GM19240 (cell line): ENCODE results near the gene MUC3A.
"Not testable (repeated sequence)": the region's sequence is repeated elsewhere in the genome, so short reads cannot be mapped to it uniquely, and the experiment has no call there.

ENCODE experiments used
- DNase-seq: peaks from one replicate; pipeline ENCODE4 v3.0.0; 2011; ENCODE audit warnings: low spot score; ENCODE audit not compliant: insufficient read length

The MUC3A gene, protein sequence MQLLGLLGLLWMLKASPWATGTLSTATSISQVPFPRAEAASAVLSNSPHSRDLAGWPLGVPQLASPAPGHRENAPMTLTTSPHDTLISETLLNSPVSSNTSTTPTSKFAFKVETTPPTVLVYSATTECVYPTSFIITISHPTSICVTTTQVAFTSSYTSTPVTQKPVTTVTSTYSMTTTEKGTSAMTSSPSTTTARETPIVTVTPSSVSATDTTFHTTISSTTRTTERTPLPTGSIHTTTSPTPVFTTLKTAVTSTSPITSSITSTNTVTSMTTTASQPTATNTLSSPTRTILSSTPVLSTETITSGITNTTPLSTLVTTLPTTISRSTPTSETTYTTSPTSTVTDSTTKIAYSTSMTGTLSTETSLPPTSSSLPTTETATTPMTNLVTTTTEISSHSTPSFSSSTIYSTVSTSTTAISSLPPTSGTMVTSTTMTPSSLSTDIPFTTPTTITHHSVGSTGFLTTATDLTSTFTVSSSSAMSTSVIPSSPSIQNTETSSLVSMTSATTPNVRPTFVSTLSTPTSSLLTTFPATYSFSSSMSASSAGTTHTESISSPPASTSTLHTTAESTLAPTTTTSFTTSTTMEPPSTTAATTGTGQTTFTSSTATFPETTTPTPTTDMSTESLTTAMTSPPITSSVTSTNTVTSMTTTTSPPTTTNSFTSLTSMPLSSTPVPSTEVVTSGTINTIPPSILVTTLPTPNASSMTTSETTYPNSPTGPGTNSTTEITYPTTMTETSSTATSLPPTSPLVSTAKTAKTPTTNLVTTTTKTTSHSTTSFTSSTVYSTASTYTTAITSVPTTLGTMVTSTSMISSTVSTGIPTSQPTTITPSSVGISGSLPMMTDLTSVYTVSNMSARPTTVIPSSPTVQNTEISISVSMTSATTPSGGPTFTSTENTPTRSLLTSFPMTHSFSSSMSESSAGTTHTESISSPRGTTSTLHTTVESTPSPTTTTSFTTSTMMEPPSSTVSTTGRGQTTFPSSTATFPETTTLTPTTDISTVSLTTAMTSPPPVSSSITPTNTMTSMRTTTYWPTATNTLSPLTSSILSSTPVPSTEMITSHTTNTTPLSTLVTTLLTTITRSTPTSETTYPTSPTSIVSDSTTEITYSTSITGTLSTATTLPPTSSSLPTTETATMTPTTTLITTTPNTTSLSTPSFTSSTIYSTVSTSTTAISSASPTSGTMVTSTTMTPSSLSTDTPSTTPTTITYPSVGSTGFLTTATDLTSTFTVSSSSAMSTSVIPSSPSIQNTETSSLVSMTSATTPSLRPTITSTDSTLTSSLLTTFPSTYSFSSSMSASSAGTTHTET (N-terminal part only)

DNA sequence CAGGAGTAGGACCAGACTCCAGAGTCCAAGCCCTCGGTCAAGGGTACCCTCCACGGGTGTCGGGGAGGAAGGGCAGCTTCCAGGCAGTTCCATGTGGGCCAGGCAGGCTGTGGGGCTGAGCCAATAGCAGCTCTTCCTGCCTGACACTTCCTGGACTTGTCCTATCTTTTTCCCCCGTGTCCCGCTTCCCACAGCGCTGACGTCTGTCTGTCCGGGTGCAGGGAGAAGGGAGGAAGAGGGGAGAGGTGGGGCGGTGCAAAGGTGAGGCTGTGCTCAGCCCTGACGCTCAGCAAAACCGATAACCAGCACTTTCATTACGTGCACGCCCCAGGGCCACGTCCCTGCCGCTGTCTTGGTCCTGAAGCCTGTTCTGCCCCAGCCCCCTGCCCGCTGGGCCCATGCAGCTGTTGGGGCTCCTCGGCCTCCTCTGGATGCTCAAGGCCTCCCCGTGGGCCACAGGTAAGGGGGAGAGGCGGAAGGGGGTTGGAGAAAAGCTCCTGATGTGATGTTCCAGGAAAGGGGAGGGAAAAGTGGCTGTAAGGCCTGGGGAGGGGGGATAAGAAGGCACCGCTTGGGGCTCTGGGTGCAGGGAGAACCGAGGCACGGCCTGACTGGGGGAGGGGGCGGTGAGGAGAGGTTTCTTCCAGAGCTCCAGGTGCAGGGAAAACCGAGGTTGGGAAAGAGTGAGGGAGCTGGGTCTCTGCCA is at the start of gene MUC3A:
Gene MUC3A (plus strand): TSS at position 308 of the 706 bp plus-strand sequence. CDS start 91 bp downstream, at position 399.
- DNase-seq, result no peak

DNA sequence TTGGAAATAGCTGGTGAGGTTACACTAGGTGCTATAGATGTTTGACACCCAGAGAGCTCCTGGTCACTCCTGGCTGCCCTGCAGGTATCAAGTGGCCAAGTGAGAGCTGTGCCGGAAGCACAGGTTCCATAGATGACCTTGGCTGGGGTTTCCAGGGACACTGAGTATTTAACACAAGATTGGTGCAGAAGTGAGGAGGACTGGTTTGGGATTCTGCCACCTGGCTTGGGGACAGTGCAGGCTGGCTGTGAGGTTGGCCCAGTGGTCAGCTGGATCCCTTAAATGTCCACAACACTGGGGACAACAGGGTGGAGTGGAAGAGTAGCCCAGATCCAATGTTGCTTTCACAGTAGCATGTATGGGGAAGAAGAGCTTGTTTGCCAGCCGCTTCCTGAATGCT is 48.4 kb upstream of the MUC3A start:
- no peak for DNase-seq

DNA sequence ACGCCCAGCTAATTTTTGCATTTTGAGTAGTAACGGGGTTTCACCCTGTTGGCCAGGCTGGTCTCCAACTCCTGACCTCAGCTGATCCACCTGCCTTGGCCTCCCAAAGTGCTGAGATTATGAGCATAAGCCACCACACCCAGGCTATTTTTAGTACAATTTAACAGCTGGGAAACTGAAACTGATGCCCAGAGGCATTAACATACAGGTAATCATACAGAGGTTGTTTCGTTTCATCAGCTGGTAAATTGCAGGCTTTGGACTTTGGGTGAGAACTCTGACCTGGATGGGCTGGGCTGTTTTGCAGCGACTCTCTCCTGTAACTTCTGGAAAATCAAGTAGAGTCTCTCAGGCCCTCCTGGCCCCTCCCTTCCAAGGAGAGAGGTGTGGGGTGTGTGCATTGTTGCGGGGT is 47.4 kb upstream of the MUC3A start:
- no peak for DNase-seq

DNA sequence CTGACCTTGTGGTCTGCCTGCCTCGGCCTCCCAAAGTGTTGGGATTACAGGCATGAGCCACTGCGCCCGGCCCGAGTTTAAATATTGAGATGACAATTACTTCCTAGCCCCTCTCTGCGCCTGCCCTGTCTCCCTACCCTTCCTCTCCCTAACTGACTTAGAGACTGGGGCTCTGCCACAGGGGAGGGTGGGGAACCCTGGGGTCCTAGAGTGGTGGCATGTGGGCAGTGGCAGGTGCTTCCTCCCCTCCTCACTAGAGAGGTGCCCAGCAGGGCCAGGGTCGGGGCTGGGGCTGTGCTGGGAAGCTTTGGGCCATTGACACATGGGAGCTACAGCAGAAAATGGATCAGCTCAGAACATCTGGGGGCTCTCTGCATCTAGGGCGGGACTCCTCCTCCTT is 46.7 kb upstream of the MUC3A start:
- DNase-seq, result no peak

DNA sequence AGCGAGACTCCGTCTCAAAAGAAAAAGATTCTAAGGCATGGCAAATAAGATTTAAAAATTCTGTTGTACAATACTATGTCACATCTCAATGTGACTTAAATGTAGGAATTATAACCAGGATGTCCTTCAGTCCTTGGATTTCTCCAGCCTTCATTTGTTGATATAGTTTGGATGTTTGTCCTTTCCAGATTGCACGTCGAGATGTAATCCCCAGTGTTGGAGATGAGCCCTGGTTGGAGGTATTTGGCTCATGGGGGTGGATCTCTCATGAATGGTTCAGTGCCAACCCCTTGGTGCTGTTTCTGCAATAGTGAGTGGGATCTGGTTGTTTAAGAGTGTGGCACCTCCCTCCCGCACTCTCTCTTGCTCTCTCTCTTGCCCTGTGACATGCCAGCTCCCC is 40.8 kb upstream of the MUC3A start:
- DNase-seq, result no peak

DNA sequence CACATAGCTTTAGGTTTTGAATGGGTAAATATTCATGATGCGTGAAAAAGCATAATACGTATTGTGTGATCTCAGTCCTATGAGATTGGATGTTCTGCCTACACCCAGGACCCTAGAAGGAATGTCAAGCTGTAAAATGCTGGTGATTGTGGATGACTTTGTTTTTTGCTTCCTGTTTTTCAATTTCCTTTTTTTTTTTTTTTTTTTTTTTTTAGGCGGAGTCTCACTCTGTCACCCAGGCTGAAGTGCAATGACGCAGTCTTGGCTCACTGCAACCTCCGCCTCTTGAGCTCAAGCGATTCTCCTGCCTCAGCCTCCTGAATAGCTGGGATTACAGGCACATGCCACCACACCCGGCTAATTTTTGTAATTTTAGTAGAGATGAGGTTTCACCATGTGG is 38.9 kb upstream of the MUC3A start:
- not testable (repeated sequence) for DNase-seq

DNA sequence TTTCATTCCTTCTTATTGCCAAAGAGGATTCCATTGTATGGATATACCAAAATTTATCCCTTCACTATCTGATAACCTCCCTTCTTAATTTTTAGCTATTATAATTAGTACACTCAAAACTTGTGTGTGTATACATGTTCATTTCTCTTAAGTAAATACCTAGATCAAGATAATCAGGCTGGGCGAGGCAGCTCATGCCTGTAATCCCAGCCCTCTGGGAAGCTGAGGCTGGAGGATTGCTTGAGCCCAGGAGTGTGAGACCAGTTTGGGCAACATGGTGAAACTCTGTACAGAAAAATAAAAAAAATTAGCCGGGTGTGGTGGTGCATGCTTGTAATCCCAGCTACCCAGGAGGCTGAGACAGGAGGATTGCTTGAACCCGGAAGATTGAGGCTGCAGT is 37.9 kb upstream of the MUC3A start:
- no peak for DNase-seq

DNA sequence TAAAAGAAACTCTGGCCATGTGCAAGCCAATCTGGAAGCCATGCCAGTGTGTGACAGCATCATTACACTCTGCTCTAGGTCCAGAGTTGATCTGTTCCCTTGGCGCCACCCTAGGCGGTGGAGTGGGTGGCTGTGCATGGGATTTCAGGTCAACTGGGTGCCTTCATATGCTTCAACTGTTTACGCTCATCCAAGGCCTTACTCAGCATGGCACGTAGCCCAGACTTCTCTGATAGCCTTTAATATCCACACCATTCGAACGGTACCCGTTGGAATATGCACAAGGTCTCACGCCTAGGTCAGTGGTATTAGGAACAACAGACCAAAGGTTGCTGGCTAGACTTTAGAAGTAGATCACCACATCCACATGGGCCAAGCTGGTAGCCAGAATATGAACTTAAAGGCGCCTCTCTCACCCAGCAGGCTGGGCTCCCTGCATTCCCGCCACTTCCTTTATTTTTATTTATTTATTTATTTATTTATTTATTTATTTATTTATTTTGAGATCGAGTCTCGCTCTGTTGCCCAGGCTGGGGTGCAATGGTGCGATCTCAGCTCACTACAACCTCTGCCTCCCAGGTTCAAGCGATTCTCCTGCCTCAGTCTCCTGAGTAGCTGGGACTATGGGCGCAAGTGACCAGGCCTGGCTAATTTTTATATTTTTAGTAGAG is 35.0 kb upstream of the MUC3A start:
- no peak for DNase-seq

DNA sequence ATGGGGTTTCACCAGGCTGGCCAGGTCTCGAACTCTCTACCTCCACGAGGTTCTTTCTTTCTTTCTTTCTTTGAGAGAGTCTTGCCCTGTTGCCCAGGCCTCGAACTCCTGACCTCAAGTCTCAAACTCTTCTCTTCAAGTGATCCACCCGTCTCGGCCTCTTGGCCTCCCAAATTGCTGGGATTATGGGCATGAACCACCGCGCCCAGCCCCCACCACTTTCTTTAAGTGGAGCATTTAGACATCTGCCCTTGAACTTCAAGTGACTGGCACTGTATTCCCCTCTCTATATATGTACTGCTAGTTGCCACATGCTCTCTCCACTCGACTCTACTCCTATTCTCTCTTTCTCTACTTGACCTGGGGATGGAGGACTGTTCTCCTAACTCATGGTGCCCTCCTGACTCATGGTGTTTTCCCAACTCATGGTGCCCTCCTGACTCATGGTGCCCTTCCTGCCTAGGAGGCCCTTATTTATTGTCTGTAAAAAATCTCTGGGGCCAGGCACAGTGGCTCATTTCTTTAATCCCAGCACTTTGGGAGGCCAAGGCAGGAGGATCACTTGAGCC is 34.4 kb upstream of the MUC3A start:
- no peak for DNase-seq

DNA sequence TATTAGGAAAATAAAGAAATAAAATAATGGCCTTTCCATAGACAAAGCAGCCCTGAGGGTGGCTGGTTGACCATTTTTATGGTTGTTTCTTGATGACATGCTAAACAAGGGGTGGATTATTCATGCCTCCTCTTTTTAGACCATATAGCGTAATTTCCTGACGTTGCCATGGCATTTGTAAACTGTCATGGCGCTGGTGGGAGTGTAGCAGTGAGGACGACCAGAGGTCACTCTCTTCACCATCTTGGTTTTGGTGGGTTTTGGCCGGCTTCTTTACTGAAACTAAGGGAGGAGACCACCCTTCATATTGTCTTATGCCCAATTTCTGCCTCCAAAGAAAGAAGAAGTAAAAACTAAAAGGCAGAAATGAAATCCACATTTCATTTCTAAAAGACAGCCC is 30.0 kb upstream of the MUC3A start:
- DNase-seq, result not testable (repeated sequence)

DNA sequence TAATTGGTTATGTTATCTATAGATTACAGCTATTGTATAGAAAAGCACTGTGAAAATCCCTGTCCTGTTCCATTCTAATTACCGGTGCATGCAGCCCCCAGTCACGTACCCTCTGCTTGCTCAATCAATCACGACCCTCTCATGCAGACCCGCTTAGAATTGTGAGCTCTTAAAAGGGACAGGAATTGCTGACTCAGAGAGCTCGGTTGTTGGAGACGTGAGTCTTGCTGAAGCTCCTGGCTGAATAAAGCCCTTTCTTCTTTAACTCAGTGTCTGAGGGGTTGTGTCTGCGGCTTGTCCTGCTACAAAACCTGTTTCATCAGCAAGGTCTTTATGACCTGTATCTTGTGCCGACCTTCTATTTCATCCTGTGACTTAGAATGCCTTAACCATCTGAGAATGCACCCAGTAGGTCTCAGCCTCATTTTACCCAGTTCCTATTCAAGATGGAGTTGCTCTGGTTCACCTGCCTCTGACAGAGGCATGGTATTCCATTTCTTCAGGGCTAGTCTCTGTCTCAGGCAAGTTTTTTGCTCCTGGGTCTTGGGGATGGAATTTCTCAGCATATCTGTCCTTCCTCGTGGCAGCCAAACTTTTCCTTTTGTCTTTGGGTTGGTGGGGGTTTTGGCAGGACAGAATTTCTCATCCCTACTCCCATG is 29.4 kb upstream of the MUC3A start:
- not testable (repeated sequence) for DNase-seq

DNA sequence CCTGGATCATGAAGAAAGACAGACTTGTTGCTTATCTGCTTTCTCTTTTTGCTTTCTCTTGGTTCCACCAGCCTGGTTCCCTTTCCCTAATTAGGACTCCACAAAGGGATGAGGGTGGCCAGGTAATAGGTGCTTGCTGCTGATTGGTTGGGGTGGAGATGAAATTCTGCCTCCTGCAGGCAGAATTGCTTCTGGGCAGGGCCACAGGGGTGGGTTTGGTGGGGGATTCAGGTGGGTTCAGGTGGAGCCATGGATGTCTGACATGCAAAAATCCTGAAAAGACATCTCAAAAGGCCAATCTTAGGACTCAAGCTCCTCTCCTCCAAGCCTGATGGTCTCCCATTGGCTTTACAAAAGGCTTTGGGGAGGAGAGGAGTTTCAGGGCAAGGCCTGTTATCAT is 28.3 kb upstream of the MUC3A start:
- DNase-seq, result no peak

DNA sequence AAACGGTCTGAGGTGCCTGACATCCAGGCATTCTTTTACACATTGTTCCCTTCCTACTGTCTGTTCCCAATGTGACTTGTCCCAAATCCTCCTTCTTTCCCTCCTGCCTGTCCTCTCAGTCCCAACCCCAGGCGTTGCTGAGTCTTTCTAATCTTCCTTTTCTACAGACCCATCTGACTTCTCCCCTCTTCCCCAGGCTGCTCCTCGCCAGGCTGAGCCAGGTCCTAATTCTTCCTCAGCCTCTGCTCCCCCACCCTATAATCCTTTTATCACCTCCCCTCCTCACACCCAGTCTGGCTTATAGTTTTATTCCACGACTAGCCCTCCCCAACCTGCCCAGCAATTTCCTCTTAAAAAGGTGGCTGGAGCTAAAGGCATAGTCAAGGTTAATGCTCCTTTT is 25.7 kb upstream of the MUC3A start:
- not testable (repeated sequence) for DNase-seq

DNA sequence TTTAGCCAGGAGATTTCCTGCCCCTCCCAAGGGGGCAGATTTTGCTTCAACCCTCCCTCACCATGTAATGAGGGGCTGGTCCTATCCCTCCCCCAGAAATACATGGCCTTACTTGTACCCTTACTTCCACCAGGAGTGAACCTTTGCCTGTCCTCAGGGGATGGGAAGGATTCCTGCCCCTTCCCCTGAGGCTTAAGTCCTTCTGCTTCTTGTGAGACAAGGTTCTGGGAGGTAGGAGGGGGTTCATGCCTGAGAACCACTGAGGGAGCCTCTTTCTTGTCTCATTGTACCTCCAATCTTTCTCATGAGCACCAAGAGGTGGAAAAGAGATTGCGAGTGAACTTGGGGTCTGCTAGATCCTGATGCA is 19.5 kb upstream of the MUC3A start:
- no peak for DNase-seq

DNA sequence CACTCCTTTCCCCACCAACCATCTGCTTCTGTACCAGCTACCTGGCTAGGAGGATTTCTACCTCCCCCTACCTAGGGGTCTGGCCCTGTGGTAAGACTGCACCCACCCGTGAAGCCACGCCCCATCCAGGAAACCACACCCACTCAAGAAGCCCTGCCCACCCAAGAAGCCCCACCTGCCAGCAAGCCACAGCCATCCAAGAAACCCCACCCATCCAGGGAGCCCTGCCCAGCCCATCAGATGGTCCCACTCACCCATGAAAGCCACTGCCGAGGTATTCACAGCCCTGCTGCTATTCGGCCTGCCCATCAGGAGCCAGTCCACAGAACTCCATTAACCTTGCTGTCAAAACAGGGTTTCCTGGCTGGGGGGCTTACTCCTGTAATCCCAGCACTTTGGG is 15.6 kb upstream of the MUC3A start:
- DNase-seq, result no peak

DNA sequence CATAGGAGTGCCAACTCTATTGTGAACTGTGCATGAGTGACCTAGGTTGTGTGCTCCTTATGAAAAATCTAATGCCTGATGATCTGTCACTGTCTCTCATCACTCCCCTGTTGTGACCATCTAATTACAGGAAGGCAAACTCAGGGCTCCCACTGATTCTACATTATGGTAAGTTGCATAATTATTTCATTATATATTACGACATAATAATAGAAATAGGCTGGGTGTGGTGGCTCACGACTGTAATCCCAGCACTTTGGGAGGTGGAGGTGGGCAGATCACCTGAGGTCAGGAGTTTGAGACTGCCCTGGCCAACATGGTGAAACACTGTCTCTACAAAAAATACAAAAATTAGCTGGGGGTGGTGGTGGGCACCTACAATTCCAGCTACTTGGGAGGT is 14.0 kb upstream of the MUC3A start:
- DNase-seq, result not testable (repeated sequence)

DNA sequence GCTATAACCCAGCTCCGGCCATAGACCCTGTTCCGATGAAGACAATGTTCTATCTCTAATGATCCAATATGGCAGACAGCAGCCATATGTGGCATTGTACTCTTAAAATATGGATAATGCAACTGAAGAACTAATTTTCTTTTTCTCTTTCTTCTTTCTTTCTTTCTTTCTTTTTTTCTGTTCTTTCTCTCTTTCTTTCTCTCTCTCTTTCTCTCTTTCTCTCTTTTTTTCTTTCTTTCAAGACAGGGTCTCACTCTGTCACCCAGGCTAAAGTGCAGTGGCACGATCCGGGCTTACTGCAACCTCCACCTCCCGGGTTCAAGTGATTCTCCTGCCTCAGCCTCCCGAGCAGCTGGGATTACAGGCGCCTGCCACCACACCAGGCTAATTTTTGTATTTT is 13.2 kb upstream of the MUC3A start:
- not testable (repeated sequence) for DNase-seq

DNA sequence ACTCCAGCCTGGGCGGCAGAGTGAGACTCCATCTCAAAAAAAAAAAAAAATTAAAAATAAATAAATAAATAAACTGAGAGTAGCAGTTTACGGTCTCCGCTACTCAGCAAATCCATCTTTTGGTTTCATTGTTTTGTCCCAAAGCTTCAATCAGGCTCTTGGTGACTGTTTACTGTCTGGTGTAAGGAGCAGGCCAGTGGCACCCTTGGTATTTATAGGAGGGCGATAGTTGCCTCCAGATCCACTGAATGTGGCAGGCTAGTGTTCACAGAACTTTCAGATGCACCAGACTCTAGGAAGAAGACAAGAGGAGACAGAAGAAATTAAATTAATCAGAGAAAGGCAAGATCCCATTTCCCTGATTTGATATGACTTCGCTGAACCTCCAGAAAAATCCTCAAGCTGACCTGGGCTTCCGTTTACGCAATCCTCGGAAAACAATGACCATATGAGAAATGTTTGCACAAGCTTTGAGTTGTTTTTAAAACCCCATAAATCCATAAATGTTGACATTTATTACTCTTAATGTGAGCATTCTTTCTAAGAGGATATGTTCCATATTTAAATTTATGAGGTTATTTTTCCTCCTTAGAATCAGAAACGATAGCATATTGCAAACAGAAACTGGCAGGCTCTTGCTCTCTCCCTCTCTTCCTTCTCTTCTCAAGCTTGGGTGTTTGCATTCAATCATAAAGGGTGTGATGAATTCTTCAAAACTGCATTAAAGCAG is 7.1 kb upstream of the MUC3A start:
- DNase-seq, result no peak

DNA sequence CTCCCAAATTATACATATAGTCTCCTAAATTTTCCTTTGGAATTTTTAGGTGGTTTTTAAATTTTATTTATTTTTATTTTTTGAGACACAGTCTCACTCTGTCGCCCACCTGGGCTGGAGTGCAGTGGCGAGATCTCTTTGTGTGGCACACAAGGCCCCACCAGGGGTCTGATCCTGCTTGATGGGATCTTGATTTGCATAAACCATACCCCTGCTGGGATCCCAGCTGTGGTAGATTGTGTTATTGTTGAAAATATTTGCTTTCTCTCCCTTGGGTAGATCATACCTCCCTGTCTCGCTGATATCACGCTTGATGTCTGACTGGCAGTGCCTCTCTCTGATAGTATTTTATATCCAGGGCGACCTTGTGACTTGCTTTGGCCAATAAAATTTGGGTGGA is 5.6 kb upstream of the MUC3A start:
- DNase-seq, result no peak
